HepG2 (cell line): ENCODE results near the gene KLC4. TPM values are rescaled to one million over a fixed set of nuclear protein-coding genes. Genes with fewer than 3 reads are reported as not detected.
A peak's percentile ranks its signal among the peaks of the same experiment; 100 is the strongest.

Source experiments
- ATAC-seq: fragments of 200-7000 bp; cut with Tn5 transposase; 3 replicates; pipeline ENCODE4 v1.9.1; 2020; ENCODE audit warnings: mild to moderate bottlenecking, moderate library complexity
- BruUV-seq: library from RNA; stranded (reverse); fragments of 400-500 nt; replicated peaks from 2 replicates; lab custom pipeline; 2021; lab: Mats Ljungman, UMichigan
- CTCF ChIA-PET: fragments of 300-600 bp; formaldehyde crosslinking; extraction: SDS; loops from one replicate; lab custom pipeline; 2021; ENCODE audit warnings: low total read pairs, inconsistent platforms, low intra/inter-chr PET ratio; lab: Yijun Ruan, JAX
- POLR2A ChIA-PET: fragments of 350-600 bp; sonication (Branson Sonifier 250); formaldehyde crosslinking; loops from one replicate; lab custom pipeline; 2020; ENCODE audit warnings: antibody characterized with exemption, inconsistent platforms; lab: Yijun Ruan, JAX
- DNase-seq: peaks from one replicate; pipeline ENCODE4 v3.0.0-alpha.2; 2015; ENCODE audit warnings: low spot score
- FAIRE-seq: peaks from 3 replicates; lab custom pipeline; 2011; peaks lifted over from hg19 to GRCh38; lab: Jason Lieb, UNC
- H2AFZ ChIP-seq: one replicate; pipeline ENCODE4 v1.6.1; 2011; ENCODE audit warnings: low read length, inconsistent platforms
- H3K27ac ChIP-seq: fragments of 300-600 bp; 3 replicates; pipeline ENCODE4 v1.8.0; 2011; ENCODE audit warnings: mixed run types, mild to moderate bottlenecking, mixed read lengths, low read length, inconsistent platforms; ENCODE audit not compliant: insufficient read depth; ENCODE audit errors: extremely low read length
- H3K27me3 ChIP-seq, 2 experiments: fragments of 200-600 bp in 1 of 2; 2 replicates in 1 of 2; 3 replicates in 1 of 2; pipeline versions ENCODE4 v1.6.0 to v1.8.0; 2011; ENCODE audit warnings: low read length in 2 of 2, mild to moderate bottlenecking in 2 of 2, moderate library complexity in 2 of 2, inconsistent platforms in 1 of 2; ENCODE audit not compliant: insufficient read depth in 2 of 2, control insufficient read depth in 1 of 2
- H3K36me3 ChIP-seq, 2 experiments: fragments of 200-600 bp in 1 of 2; replicated peaks in 1 of 2; 2 replicates in 1 of 2; 3 replicates in 1 of 2; pipeline versions ENCODE4 v1.5.1 to v1.8.0; 2011; ENCODE audit warnings: low read length in 2 of 2, inconsistent platforms in 1 of 2; ENCODE audit not compliant: insufficient read depth in 2 of 2, control insufficient read depth in 1 of 2
- H3K4me1 ChIP-seq: 2 replicates; pipeline ENCODE4 v1.5.1; 2012; ENCODE audit warnings: low read length, inconsistent platforms; ENCODE audit not compliant: insufficient read depth
- H3K4me2 ChIP-seq: 2 replicates; pipeline ENCODE4 v1.6.0; 2011; ENCODE audit warnings: low read depth, low read length, inconsistent platforms
- H3K4me3 ChIP-seq, 3 experiments: fragments of 200-600 bp in 1 of 3; sonication (generic), shearing (Covaris generic) in 1 of 3; replicated peaks in 1 of 3; 2 replicates each; pipeline ENCODE4 v1.5.1; 2011 to 2016; ENCODE audit warnings: low read length in 3 of 3, inconsistent platforms in 2 of 3, low read depth in 2 of 3, mild to moderate bottlenecking in 2 of 3, control low read depth in 1 of 3, mixed read lengths in 1 of 3; ENCODE audit not compliant: insufficient read depth in 1 of 3
- H3K79me2 ChIP-seq: one replicate; pipeline ENCODE4 v1.6.1; 2011; ENCODE audit warnings: low read length, inconsistent platforms; ENCODE audit not compliant: insufficient read depth
- H3K9ac ChIP-seq: 2 replicates; pipeline ENCODE4 v1.6.0; 2011; ENCODE audit warnings: mild to moderate bottlenecking, low read depth, low read length, inconsistent platforms; ENCODE audit not compliant: insufficient read depth
- H3K9me3 ChIP-seq: 2 replicates; pipeline ENCODE4 v1.5.1; 2012; ENCODE audit warnings: mild to moderate bottlenecking, low read length
- H4K20me1 ChIP-seq: 2 replicates; pipeline ENCODE4 v1.6.0; 2011; ENCODE audit warnings: inconsistent platforms, mild to moderate bottlenecking, low read length, moderate library complexity; ENCODE audit not compliant: insufficient read depth
- BATF2 ChIP-seq: sonication (generic); formaldehyde crosslinking; IDR thresholded peaks from 2 replicates; pipeline ENCODE4 v1.8.0; 2022; ENCODE audit warnings: mild to moderate bottlenecking, missing genetic modification reagents, moderate library complexity
- FOXO4 ChIP-seq: sonication (generic); formaldehyde crosslinking; conservative IDR thresholded peaks from 2 replicates; pipeline ENCODE4 v1.8.1; 2023; ENCODE audit warnings: missing genetic modification reagents
- KDM5B ChIP-seq: sonication (generic); formaldehyde crosslinking; IDR thresholded peaks from 2 replicates; pipeline ENCODE4 v1.4.0; 2020; ENCODE audit warnings: missing genetic modification reagents, mild to moderate bottlenecking, borderline replicate concordance
- SRY ChIP-seq: sonication (generic); formaldehyde crosslinking; IDR thresholded peaks from 2 replicates; pipeline ENCODE4 v1.8.0; 2022; ENCODE audit warnings: mild to moderate bottlenecking, missing genetic modification reagents
- ZBTB33 ChIP-seq: sonication (generic); formaldehyde crosslinking; IDR thresholded peaks from 2 replicates; pipeline ENCODE4 v1.4.0; 2020; ENCODE audit warnings: missing genetic modification reagents
- ZBTB38 ChIP-seq: sonication (generic); formaldehyde crosslinking; IDR thresholded peaks from 2 replicates; pipeline ENCODE4 v1.5.1; 2020; ENCODE audit warnings: mild to moderate bottlenecking, missing genetic modification reagents
- ZFP62 ChIP-seq: sonication (generic); formaldehyde crosslinking; IDR thresholded peaks from 2 replicates; pipeline ENCODE4 v1.4.0; 2020; ENCODE audit warnings: missing genetic modification reagents
- ZNF720 ChIP-seq: sonication (generic); formaldehyde crosslinking; IDR thresholded peaks from 2 replicates; pipeline ENCODE4 v1.4.0; 2020; ENCODE audit warnings: missing genetic modification reagents
- ZNF740 ChIP-seq: sonication (generic); formaldehyde crosslinking; IDR thresholded peaks from 2 replicates; pipeline ENCODE4 v1.4.0; 2020; ENCODE audit warnings: missing genetic modification reagents
- ZNF770 ChIP-seq: sonication (generic); formaldehyde crosslinking; IDR thresholded peaks from 2 replicates; pipeline ENCODE4 v1.5.0; 2020; ENCODE audit warnings: mild to moderate bottlenecking, missing genetic modification reagents
- WGBS: methylation state at CpG from one replicate; pipeline ENCODE4 v1.1.6; 2017; ENCODE audit warnings: low lambda C conversion rate; 5-methylcytosine and 5-hydroxymethylcytosine counted together
- in situ Hi-C: cut with HindIII; loops from 2 replicates; pipeline ENCODE4 v1.10.0; 2017; ENCODE audit warnings: low pct_unique_long_range_greater_than_20kb; ENCODE audit not compliant: extremely low pct_ligation_motif_present
- intact Hi-C: fragments of 100-400 bp; cut with micrococcal nuclease; formaldehyde crosslinking; loops from one replicate; pipeline ENCODE4 v1.10.0; 2022; ENCODE audit not compliant: unreplicated experiment
- polyA plus RNA-seq, 8 experiments: library from polyadenylated mRNA; depleted of rRNA in 3 of 8; stranded (reverse) in 7 of 8; unstranded in 1 of 8; fragments of >200 nt; fragmentation: Illumina TruSeq in 4 of 8; extraction: Trizol in 4 of 8; gene quantifications; 2 replicates each; pipeline versions ENCODE4 v1.2.1 to v1.2.3, GENCODE V29; 2011 to 2016; ENCODE audit warnings: low read depth in 4 of 8, missing spikeins in 1 of 8, mixed read lengths in 1 of 8; ENCODE audit not compliant: insufficient read depth in 1 of 8
- total RNA-seq, 5 experiments: library from RNA; depleted of rRNA; stranded (reverse); fragments of >200 nt; fragmentation: Illumina TruSeq; extraction: Trizol; gene quantifications; 2 replicates each; pipeline ENCODE4 v1.2.3, GENCODE V29; 2016; ENCODE audit warnings: low read depth in 1 of 5

Gene KLC4
- total and polyA plus RNA-seq, 2 of the 13 experiments (the other 11 are each of a cell fraction or from before 2014, with no cell fraction given) = 45.4 to 70.4 TPM

- Histone ChIP-seq H2AFZ (no peak overlapping the region), H3K27me3 (no peaks in the 10 kb centered on the region; a peak in 1 of 5 replicates), H3K9me3 (no peaks in the 10 kb centered on the region), H3K4me2 (peak overlapping the region; percentile 91), H3K79me2 (peaks cover 49% of the 10 kb centered on the region), H3K4me1 (peaks cover 50% of the 10 kb centered on the region), H3K9ac (peak overlapping the region; percentile 98), H3K36me3 (peaks cover 8 to 39% of the 10 kb centered on the region in 2 experiments), H3K27ac (peak overlapping the region; percentile 84), H4K20me1 (no peaks in the 10 kb centered on the region), H3K4me3 (peak overlapping the region; percentile 75 to 96 (median 94); a peak in 5 of 6 replicates)
- TF ChIP-seq BATF2 (CRISPR knock-in tag) = peak; percentile 46; the same call in 1 of the 2 replicates
- peak; percentile 36; the same call in 1 of the 2 replicates for TF ChIP-seq ZNF740 (CRISPR knock-in tag)
- no peak for TF ChIP-seq ZFP62
- TF ChIP-seq KDM5B (CRISPR knock-in tag) = 0 out of 2 replicates have a peak, but pooled peaks have one; percentile 33
- 0 out of 2 replicates have a peak, but pooled peaks have one; percentile 79 for TF ChIP-seq FOXO4 (CRISPR knock-in tag)
- TF ChIP-seq ZNF770 (CRISPR knock-in tag) = peak; percentile 81; the same call in 1 of the 2 replicates
- peak; percentile 39; the same call in 1 of the 2 replicates for TF ChIP-seq ZBTB38
- TF ChIP-seq SRY (CRISPR knock-in tag) = 0 out of 2 replicates have a peak, but pooled peaks have one; percentile 8
- TF ChIP-seq ZNF720 (CRISPR knock-in tag) = no peak
- peak; percentile 14; the same call in 1 of the 2 replicates for TF ChIP-seq ZBTB33 (CRISPR knock-in tag)
- no peak for FAIRE-seq
- ATAC-seq = no peak
- intact Hi-C loops = loop anchor here (5.0 kb wide), 1 partner anchor 42 kb away; the partner anchor contains the start of genes KLHDC3 and MEA1
- POLR2A ChIA-PET = interaction anchor here (0.5 to 3.4 kb wide), 44 partner anchors 9 to 521 kb away, joined by 3 to 45 read pairs (median 5); partner anchors contain the start of genes BICRAL, CNPY3, CUL9 and GNMT
- in situ Hi-C loops = no loop called here
- TSS peak; percentile 90 for BruUV-seq
- CTCF ChIA-PET = interaction anchor here (1.2 kb wide), 1 partner anchor 116 kb away, joined by 3 read pairs; no protein-coding TSS in a partner anchor
- DNase-seq = no peak
- 91% methylated on average over 17 of the region's 17 CpGs for WGBS
These were observed 5.1 kb upstream of the KLC4 start for GRCh38 chr6:43054206-43054943.
